Measurements from ENCODE around the gene RASSF3.

DNA sequence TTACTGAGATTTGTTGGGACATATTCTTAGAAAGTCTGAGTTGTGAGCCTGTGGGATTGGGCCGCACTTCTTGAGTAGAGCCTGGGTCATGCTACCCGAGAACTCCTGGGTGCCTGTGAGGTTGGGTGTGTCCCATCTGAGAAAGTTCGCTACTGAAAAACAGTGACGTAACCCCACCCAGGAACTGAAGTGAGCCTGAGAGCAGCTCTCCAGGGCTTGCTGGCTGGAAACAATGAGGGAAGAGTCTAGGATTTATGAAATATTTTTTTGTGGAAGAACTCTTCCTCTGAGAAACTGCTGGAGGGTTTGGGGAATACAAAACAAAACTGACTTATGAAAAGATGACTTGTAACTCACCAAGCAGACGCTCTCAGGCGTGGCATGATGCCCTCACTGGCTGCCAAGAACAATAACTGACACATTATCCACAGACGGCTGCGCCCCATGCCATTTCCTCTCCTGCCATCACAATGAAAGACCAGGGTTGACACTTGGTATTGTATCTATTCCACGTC lies 69.2 kb downstream of the RASSF3 start:
- TF ChIP-seq, protein P1, sequence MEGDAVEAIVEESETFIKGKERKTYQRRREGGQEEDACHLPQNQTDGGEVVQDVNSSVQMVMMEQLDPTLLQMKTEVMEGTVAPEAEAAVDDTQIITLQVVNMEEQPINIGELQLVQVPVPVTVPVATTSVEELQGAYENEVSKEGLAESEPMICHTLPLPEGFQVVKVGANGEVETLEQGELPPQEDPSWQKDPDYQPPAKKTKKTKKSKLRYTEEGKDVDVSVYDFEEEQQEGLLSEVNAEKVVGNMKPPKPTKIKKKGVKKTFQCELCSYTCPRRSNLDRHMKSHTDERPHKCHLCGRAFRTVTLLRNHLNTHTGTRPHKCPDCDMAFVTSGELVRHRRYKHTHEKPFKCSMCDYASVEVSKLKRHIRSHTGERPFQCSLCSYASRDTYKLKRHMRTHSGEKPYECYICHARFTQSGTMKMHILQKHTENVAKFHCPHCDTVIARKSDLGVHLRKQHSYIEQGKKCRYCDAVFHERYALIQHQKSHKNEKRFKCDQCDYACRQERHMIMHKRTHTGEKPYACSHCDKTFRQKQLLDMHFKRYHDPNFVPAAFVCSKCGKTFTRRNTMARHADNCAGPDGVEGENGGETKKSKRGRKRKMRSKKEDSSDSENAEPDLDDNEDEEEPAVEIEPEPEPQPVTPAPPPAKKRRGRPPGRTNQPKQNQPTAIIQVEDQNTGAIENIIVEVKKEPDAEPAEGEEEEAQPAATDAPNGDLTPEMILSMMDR (conservative IDR thresholded peaks at IDR 0.05 in 1 of 2, IDR thresholded peaks at IDR 0.05 in 1 of 2; ENCODE audit: extremely low read depth in 1 of 2, insufficient read depth in 1 of 2, low read depth in 1 of 2, low read length in 2 of 2) = no peak
- TF ChIP-seq EZH2 (IDR thresholded peaks at IDR 0.05; ENCODE audit: borderline replicate concordance, low read length) = no peak
